ENCODE results near the gene CPLX1.

The CPLX1 gene

DNA sequence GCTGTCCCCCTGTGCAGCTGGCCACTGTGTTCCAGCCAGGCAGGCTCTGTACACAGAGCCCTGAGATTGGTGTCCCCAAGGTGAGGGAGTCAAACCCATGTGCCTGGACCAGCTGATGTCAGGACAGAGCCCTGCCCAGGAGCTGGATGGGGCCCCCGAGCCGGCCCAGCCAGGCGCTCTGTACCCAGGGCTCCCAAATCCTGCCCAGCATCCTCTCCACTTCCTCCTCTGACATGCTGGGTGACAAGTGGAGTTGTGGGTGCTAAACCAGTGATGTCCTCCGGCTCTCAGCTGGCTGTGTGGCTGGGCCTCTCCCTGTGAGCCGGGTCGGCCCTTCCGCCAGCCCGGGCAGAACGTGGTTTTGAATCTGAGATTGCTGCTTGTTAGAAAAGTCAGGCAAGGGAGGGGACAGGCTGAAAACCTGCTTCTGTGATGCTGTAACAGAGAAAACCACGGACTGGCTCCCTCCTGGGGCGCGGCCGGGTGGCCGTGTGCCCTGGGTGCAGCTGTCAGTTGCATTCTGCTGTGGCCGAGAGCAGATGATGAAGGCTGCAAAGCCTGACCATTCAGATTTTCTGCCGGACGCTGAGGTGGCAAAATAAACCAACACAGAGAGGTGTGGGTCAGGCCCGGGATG, 7.9 kb upstream of the CPLX1 start:
- in situ Hi-C loops (cut with MboI; ENCODE audit: low sequenced_read_pairs): no loop called here

DNA sequence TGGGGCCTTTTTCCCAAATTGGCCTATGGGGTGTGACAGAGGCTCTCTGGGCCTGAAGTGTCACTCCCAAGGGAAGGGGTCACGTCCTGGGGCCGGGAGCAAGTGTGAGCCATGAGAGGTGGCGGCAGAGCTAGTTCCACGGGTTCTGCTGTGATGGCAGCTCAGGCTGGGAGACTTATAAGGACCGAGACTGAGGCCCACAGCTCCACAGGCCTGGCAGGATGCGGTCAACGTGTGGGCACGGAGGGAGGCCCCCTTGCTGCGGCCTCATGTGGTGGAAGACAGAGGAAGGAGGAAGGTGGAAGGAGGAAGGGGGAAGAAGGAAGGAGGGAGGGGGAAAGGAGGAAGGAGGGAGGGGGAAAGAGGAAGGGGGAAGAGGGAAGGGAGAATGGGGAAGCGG, 7.2 kb upstream of the CPLX1 start:
- in situ Hi-C loops (cut with MboI; ENCODE audit: low sequenced_read_pairs): no loop called here

GRCh38 chr4:832536-832935, 6.6 kb upstream of the CPLX1 start:
- in situ Hi-C loops (cut with MboI; ENCODE audit: low sequenced_read_pairs): no loop called here

DNA sequence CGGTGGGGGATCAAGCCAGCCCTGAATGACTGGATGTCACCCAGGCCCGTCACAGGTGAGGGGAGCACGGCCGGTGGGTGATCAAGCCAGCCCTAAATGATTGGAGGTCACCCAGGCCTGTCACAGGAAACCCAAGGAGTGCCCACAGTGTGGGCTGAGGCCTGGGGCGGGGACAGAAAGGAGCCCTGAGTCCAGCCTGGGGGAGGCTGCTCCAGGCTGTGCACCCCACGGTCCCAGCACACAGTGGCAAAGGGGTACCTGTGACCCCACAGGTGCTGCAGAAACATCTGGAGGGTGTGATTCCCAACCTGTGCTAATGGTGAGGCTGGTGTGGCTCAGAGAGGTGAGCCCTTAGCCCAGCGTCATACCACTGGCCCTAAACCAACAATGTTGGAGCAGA, 6.2 kb upstream of the CPLX1 start:
- in situ Hi-C loops (cut with MboI; ENCODE audit: low sequenced_read_pairs): no loop called here

GRCh38 chr4:831483-831805, 5.5 kb upstream of the CPLX1 start:
- in situ Hi-C loops (cut with MboI; ENCODE audit: low sequenced_read_pairs): no loop called here

DNA sequence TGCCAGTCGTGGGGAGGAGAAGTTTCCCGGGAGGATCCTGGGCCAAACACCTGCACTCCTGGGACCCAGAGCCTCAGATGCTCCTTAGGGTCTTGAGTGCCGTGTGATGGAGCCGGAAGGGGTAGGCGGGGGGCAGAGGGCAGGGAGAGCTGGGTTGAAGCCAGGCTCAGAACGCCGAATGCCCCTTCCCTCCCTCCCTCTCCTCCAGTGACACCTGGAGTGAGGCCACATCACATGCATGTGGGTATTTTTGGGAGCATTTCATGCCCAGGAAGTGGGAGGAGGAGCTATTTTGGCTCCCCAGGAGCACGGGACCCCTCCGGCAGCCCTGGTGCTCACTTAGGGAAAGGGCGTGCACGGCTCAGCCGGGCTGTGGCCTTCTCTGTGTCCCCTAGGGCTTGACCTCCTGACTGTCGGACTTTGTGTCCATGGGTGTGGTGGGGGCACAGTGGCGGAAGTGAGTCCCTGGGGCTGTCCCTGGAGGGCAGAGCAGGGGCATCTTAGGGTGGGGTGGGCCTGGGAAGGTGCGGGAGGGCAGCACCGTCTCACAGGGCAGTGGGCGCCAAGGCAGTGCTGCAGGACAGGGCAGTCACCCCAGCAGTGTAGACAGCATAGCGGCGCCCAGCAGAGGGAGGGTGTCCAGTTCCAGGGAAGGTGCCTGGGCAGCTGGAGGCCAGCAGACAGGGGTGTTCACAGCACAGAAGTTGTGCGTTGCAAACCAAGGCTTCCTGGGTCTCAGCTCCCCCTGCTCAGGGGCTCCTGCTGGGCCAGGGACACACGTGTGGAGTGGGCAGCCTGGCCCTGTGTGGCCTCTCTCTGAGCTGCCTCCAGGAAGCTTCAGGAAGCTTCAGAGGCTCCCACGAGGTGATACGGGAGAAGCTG, 4.9 kb upstream of the CPLX1 start:
- in situ Hi-C loops (cut with MboI; ENCODE audit: low sequenced_read_pairs): no loop called here

- in situ Hi-C loops (cut with MboI; ENCODE audit: low sequenced_read_pairs): no loop called here
These were observed 4.1 kb upstream of the CPLX1 start for GRCh38 chr4:829761-830600.

DNA sequence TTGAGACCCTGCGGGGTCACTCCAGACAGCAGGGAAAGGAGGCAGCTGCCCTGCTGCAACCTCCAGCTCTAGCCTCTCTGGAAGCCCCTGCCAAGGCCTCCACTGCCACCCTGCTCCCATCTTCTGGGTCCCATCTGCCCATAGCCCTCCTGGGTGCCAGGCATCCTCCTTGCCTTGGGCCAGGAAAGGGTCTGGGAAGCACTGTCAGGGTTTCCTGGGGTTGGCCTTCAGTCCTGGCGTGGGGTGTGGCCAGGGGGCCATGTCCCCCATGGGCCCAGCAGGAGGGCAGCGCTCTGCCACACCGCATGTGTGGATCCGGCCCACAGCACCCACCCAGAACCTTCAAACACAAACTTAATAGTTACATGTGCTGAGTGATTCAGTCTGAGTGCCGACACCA, 3.4 kb upstream of the CPLX1 start:
- in situ Hi-C loops (cut with MboI; ENCODE audit: low sequenced_read_pairs): no loop called here

GRCh38 chr4:828641-829271, 2.8 kb upstream of the CPLX1 start:
- in situ Hi-C loops (cut with MboI; ENCODE audit: low sequenced_read_pairs): no loop called here

DNA sequence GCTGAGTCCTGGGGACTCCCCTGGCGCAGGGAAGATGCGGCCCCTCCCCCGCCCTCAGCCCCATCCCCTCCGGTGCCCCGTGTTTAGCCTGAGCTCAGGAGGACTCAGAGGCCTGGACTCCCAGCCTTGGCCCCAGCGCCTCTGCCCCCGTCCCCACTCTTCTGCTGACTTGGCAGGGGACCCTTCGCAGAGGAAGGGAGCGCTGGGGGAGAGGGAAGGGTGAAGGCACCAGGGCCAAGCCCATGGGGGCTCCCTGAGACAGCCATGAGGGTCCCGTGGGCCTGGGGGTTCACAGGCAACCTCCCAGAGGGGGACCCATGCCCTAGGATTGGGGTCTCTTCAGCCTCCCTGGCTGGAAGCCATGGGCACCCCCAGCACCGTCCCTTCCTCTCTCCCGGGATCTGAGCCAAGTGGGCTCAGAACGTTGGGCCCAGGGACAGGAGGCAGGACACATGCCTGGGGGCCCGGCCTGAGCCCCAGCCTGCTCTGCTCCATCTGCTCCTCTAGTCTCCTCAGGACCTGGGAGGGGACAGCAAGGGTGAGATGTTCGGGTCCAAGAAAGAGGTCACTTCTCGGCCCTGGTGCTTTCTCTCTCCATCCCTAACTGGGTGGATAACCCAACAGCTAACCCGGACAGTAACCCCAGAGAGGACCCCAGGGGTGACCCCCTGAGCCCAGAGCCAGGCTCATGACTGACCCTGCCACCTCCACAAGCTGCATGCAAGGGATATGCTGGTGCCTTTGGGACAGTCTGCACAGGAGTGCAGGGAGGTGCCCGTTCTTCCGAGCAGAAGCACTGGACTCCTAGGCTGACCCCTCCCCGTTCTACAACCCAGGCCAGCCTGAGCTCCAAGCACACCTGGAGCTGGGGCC, 1.5 kb upstream of the CPLX1 start:
- in situ Hi-C loops (cut with MboI; ENCODE audit: low sequenced_read_pairs): no loop called here

DNA sequence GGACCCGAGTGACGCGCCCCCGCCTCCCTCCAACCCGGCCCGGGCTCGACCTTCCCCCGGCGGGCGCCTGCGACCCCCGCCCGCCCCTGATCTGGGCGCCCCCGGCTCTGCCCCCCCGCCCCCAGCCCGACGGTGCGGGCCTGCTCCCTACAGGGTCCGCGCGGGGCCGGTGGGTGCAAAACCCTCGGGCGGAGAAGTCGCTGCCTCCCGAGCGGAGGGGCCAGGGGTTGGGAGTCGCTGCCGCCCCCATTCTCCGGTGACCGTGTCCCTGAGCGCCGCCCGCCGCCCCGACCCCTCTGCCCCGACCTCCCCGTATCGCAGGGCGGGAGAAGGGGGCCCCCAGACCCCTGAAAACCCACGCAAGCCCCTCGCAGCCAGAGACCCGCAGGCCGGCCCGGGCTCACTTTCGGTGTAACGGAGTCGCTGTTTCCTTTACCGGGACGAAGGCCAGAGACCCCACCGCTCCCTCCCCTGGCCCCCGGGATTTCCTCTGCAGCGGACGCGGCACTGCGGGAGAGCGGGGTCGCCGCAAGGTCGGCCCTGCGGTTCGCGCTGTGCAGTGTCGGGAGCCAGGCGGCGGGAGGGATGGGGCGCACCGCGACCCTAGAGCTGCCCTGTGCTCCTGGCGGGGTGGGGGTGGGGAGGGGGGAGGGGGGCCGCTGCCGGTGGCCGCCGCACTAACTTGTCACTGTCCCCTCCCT, 729 bp upstream of the CPLX1 start:
- in situ Hi-C loops (cut with MboI; ENCODE audit: low sequenced_read_pairs): no loop called here

GRCh38 chr4:825063-825970, 612 bp downstream of the CPLX1 start:
- in situ Hi-C loops (cut with MboI; ENCODE audit: low sequenced_read_pairs): no loop called here

DNA sequence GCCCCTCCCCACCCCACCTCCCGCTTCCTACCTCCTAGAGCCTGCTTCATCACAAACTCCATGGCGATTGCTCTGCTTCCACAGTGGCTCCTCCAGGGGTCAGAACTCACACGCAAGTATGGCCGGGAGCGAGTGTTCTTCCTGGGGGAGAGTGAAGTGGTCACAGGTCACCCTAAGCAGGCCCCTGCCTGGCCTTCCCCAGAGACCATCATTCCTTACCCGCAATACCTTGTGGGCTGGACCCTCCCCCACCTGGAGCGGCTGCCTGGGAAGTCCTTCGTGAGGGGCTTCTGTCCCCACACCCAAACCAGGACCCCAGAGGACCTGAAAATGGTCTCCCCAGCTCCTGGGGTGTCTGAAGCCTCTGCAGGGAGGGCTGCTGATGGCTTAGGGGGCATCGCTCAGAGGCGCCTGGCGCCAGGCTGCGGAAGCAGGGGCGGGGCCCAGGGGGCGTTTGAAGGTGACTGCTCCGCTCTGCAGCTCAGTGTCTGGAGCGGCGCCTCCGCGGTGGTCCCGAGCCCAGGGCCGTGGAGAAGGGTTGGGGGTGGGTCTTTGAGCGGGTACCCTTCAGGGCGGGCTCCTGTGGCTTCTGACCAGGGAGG, 1.4 kb downstream of the CPLX1 start:
- in situ Hi-C loops (cut with MboI; ENCODE audit: low sequenced_read_pairs): no loop called here

GRCh38 chr4:823761-824460, 2.0 kb downstream of the CPLX1 start:
- in situ Hi-C loops (cut with MboI; ENCODE audit: low sequenced_read_pairs): no loop called here

- in situ Hi-C loops (cut with MboI; ENCODE audit: low sequenced_read_pairs): no loop called here
These were observed 2.7 kb downstream of the CPLX1 start for GRCh38 chr4:823176-823760.

GRCh38 chr4:822361-823175, 3.4 kb downstream of the CPLX1 start:
- in situ Hi-C loops (cut with MboI; ENCODE audit: low sequenced_read_pairs): no loop called here
